AG04449 (cell line): Measurements from ENCODE around the gene HMG20A.

Experiments
- CTCF ChIA-PET: fragments of 350-600 bp; formaldehyde crosslinking; extraction: SDS; loops from one replicate; lab custom pipeline; 2021; ENCODE audit warnings: antibody characterized with exemption; lab: Yijun Ruan, JAX
- POLR2A ChIA-PET: fragments of 400-600, 350-600 bp; formaldehyde crosslinking; extraction: SDS; loops from one replicate; lab custom pipeline; 2020; ENCODE audit warnings: antibody characterized with exemption, inconsistent platforms; lab: Yijun Ruan, JAX
- DNase-seq: peaks from one replicate; pipeline ENCODE4 v3.0.0-alpha.2; 2010; ENCODE audit warnings: low read depth, low spot score
- H3K4me3 ChIP-seq: 2 replicates; pipeline ENCODE4 v1.5.1; 2011; ENCODE audit warnings: low read depth, mild to moderate bottlenecking, control low read depth, low read length
- TF ChIP-seq, protein P1 (sequence below): IDR thresholded peaks from one replicate; pipeline ENCODE4 v1.5.1; 2011; ENCODE audit warnings: mild to moderate bottlenecking, moderate library complexity, low read length, control low read depth, inconsistent platforms; ENCODE audit not compliant: insufficient read depth; ENCODE audit errors: missing control alignments

HMG20A gene

DNA sequence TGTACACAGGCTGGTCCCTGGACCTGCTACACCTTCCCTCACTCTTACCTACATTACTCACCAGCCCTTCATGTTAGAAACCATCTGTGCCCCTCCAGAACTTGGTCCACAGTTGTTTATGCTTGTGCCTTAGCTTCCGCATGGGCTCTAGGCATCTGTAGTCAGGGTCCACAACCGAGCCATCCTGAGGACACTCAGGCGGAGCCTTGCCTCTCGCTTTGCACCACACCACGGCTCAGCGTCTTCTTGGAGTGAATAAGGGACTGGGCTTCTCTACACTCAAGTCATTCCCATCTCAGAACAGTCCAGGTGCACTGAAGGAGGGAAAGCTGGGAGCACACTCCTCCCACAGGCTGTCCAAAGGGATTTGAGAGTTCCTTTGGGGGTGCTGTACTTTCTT lies 97.8 kb downstream of the HMG20A start:
- no peak for DNase-seq
- TF ChIP-seq, protein P1, sequence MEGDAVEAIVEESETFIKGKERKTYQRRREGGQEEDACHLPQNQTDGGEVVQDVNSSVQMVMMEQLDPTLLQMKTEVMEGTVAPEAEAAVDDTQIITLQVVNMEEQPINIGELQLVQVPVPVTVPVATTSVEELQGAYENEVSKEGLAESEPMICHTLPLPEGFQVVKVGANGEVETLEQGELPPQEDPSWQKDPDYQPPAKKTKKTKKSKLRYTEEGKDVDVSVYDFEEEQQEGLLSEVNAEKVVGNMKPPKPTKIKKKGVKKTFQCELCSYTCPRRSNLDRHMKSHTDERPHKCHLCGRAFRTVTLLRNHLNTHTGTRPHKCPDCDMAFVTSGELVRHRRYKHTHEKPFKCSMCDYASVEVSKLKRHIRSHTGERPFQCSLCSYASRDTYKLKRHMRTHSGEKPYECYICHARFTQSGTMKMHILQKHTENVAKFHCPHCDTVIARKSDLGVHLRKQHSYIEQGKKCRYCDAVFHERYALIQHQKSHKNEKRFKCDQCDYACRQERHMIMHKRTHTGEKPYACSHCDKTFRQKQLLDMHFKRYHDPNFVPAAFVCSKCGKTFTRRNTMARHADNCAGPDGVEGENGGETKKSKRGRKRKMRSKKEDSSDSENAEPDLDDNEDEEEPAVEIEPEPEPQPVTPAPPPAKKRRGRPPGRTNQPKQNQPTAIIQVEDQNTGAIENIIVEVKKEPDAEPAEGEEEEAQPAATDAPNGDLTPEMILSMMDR = no peak
- POLR2A ChIA-PET = no interaction called here
- CTCF ChIA-PET = interaction anchor here (1.6 to 1.8 kb wide), 2 partner anchors 10 to 20 kb away, joined by 4 to 5 read pairs; no protein-coding TSS in a partner anchor
- H3K4me3 ChIP-seq = no peak overlapping the region

GRCh38 chr15:77519540-77519939 lies 98.9 kb downstream of the HMG20A start:
- DNase-seq = no peak
- ChIA-PET CTCF (interaction anchor here (1.8 kb wide), 1 partner anchor 11 kb away, joined by 5 read pairs; no protein-coding TSS in a partner anchor), POLR2A (no interaction called here)
- H3K4me3 ChIP-seq = no peak overlapping the region
- TF ChIP-seq, protein P1 = no peak

GRCh38 chr15:77521206-77521605 lies 100.5 kb downstream of the HMG20A start:
- no peak for DNase-seq
- H3K4me3 ChIP-seq = no peak overlapping the region
- ChIA-PET POLR2A (no interaction called here), CTCF (interaction anchor here (1.3 to 2.0 kb wide), 2 partner anchors 22 to 404 kb away, joined by 3 to 9 read pairs; no protein-coding TSS in a partner anchor)
- TF ChIP-seq, protein P1 = no peak

DNA sequence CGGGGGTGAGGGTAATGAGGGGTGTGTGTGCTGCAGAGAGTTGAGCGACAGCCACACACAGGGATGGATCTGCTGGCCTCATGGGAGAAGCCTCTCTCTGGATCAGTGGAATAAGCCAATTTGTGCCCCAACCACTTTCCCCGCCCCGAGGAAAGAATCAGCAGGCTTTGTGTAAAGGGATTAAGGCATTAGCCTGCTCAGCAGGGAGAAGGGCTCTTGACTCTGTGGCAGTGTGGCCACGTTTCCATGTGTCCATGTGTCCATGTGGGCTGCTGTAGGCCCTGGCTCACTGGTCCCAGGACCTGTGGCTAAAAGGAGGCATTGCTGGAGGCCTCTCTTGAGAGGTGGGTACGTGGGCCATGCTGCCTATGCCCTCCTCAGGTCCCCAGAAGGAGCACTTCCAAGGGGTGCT lies 104.7 kb downstream of the HMG20A start:
- ChIA-PET POLR2A (no interaction called here), CTCF (no interaction called here)
- H3K4me3 ChIP-seq = no peak overlapping the region
- TF ChIP-seq, protein P1 = no peak
- no peak for DNase-seq

GRCh38 chr15:77525907-77526594 lies 105.4 kb downstream of the HMG20A start:
- TF ChIP-seq, protein P1 = no peak
- POLR2A ChIA-PET = no interaction called here
- no peak overlapping the region for H3K4me3 ChIP-seq
- CTCF ChIA-PET = interaction anchor here (1.1 to 4.1 kb wide), 4 partner anchors 13 to 412 kb away, joined by 3 to 27 read pairs (median 6); no protein-coding TSS in a partner anchor
- no peak for DNase-seq

- TF ChIP-seq, protein P1 = no peak
- ChIA-PET POLR2A (no interaction called here), CTCF (interaction anchor here (1.0 to 4.1 kb wide), 6 partner anchors 13 to 412 kb away, joined by 3 to 27 read pairs (median 4); no protein-coding TSS in a partner anchor)
- no peak for DNase-seq
- H3K4me3 ChIP-seq = no peak overlapping the region
Measured at GRCh38 chr15:77526595-77527163, 106.0 kb downstream of the HMG20A start.
